ENCODE results near the gene MTUS2.

MTUS2 gene

GRCh38 chr13:29484796-29485195 is 664.7 kb downstream of the MTUS2 start:
- DNase-seq (ENCODE audit: low read depth) = no peak
- no peak overlapping the region for H3K4me3 ChIP-seq (ENCODE audit: low read depth, low read length)
- TF ChIP-seq POLR2A (IDR thresholded peaks at IDR 0.05; ENCODE audit: extremely low read depth, insufficient read length) (no peak), MYC (IDR thresholded peaks at IDR 0.05; ENCODE audit: low read depth, low read length) (no peak), CTCF (IDR thresholded peaks at IDR 0.05; ENCODE audit: low read depth, low read length) (no peak)
- TF ChIP-seq, protein P1, sequence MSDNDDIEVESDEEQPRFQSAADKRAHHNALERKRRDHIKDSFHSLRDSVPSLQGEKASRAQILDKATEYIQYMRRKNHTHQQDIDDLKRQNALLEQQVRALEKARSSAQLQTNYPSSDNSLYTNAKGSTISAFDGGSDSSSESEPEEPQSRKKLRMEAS (IDR thresholded peaks at IDR 0.05; ENCODE audit: low read depth, low read length) = no peak

- DNase-seq (ENCODE audit: low read depth) = no peak
- no peak overlapping the region for H3K4me3 ChIP-seq (ENCODE audit: low read depth, low read length)
- TF ChIP-seq MYC (IDR thresholded peaks at IDR 0.05; ENCODE audit: low read depth, low read length) (no peak), CTCF (IDR thresholded peaks at IDR 0.05; ENCODE audit: low read depth, low read length) (no peak), POLR2A (IDR thresholded peaks at IDR 0.05; ENCODE audit: extremely low read depth, insufficient read length) (no peak)
- TF ChIP-seq, protein P1 (IDR thresholded peaks at IDR 0.05; ENCODE audit: low read depth, low read length) = no peak
Measured at GRCh38 chr13:29486551-29486950, 666.4 kb downstream of the MTUS2 start.

DNA sequence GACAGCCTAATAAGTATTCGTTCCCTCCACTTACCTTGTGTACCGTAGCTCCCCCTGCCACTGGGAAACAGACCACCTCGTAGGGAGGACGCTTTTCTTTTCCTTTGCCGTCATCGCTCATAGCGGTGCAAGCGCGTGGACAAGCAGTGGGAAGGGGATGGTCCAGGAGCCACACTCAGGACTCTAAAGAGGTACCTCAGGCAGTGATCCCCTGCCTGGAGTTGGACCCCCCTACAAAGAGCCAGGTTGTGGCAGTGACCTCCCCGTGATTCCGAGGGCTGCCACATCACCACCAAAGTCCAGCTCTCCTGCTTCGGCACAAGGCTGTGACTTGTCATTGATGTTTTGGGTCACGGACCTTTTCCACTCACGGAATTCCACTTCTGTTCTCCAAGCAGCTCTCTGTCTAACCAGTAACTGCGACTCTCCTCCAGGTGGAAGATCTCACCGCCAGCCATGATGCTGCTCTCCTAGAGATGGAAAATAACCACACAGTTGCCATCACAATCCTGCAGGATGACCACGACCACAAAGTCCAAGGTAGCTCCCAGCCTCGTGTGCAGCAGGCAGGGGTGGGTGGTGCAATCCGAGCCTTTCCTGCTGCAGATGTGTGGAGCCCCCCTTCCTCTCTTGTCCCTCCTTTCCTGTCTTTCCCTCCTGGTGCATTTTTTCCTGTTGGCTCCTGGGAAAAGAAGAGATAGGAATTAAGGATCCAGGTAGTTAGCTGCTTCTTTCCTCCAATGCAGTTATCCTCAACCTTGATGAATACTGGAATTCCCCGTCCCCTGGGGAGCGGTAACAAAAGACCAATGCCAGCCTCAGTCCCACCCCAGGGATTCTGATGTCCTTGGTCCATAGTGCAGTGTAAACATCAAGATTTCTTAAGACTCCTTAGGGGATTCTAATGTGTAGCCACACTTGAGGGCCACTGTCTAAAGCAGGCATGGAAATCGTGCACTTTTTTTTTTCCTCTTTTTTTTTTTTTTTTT is 667.6 kb downstream of the MTUS2 start:
- TF ChIP-seq MYC (IDR thresholded peaks at IDR 0.05; ENCODE audit: low read depth, low read length) (no peak), CTCF (IDR thresholded peaks at IDR 0.05; ENCODE audit: low read depth, low read length) (no peak), POLR2A (IDR thresholded peaks at IDR 0.05; ENCODE audit: extremely low read depth, insufficient read length) (no peak)
- TF ChIP-seq, protein P1 (IDR thresholded peaks at IDR 0.05; ENCODE audit: low read depth, low read length) = no peak
- no peak for DNase-seq (ENCODE audit: low read depth)

DNA sequence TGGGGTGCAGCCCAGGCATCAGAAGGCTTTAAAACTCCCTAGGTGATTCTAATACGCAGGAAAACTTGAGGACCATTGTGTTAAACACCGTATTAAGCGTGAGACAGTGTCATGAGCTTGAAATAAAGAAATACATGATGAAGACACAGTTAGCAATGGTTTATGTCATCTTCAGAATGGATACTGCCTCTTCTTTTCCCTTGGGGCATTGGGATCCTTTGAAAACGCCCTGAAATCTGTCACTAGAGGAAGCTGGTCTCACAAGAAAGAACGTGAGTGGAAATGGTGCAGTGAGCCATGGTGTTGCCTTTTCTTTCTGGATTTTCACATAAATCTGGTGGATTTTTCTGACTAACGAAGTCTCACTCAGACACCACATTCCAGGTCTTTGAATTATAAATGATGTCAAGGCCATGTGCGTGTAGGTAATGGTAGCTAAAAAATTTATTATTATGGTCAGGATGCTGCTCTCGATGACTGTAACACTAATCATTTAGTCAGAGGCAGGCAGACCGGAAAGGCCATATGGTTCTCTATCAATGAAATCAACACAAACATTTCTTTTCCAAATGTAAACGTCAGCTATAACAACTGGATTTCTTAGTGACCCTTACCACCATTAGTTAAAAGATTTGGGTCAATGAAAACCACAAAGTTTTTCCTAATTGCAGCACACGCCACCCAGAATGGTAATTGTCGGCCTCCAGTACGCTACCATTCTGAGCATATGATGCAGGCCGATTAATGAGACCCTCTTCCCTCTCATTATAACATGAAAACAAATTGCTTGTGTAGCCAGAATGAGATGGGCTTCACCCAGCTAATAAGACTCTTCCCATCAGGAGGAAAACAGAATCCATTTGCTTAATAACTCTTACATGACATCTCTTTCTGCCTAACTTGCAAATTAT is 669.8 kb downstream of the MTUS2 start:
- no peak overlapping the region for H3K4me3 ChIP-seq (ENCODE audit: low read depth, low read length)
- no peak for TF ChIP-seq CTCF (IDR thresholded peaks at IDR 0.05; ENCODE audit: low read depth, low read length)
- no peak for TF ChIP-seq POLR2A (IDR thresholded peaks at IDR 0.05; ENCODE audit: extremely low read depth, insufficient read length)
- TF ChIP-seq MYC (IDR thresholded peaks at IDR 0.05; ENCODE audit: low read depth, low read length) = no peak
- TF ChIP-seq, protein P1 (IDR thresholded peaks at IDR 0.05; ENCODE audit: low read depth, low read length) = no peak
- no peak for DNase-seq (ENCODE audit: low read depth)

More for the DNA sequence above, 667.6 kb downstream of the MTUS2 start:
- no peak overlapping the region for H3K4me3 ChIP-seq (ENCODE audit: low read depth, low read length)

DNA sequence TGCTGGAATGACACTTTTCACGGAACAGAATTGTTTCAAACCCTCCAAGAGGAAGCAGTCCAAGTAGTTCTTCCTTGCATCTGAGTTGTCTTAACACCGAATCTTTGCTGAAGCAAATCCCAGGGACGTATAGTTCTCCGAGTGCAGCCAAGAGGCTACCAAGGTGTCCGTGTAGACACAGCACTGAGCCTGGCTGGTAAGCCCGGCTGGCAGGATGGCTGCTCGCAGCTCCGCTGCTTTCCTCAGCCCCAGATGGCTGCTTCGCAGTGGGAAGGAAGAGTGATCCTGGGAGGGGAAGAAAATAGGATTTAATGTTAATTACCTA is 670.4 kb downstream of the MTUS2 start:
- no peak for DNase-seq (ENCODE audit: low read depth)
- H3K4me3 ChIP-seq (ENCODE audit: low read depth, low read length) = no peak overlapping the region
- TF ChIP-seq MYC (IDR thresholded peaks at IDR 0.05; ENCODE audit: low read depth, low read length) (no peak), POLR2A (IDR thresholded peaks at IDR 0.05; ENCODE audit: extremely low read depth, insufficient read length) (no peak), CTCF (IDR thresholded peaks at IDR 0.05; ENCODE audit: low read depth, low read length) (no peak)
- TF ChIP-seq, protein P1 (IDR thresholded peaks at IDR 0.05; ENCODE audit: low read depth, low read length) = no peak
